Testis (tissue), 3 donors: ENCODE data around the gene SGK2. TPM values are rescaled to one million over a fixed set of nuclear protein-coding genes. Genes with fewer than 3 reads are reported as not detected.

Source experiments
- DNase-seq: peaks from one replicate; pipeline ENCODE4 v3.0.0-alpha.2; 2019
- H3K27ac ChIP-seq, 2 donors: fragments of 200-600 bp; sonication (generic); one replicate each; pipeline ENCODE4 v1.5.1; 2019
- H3K27me3 ChIP-seq: fragments of 200-600 bp; sonication (generic); one replicate; pipeline ENCODE4 v1.5.1; 2019
- H3K36me3 ChIP-seq: fragments of 200-600 bp; sonication (generic); one replicate; pipeline ENCODE4 v1.5.1; 2017; ENCODE audit warnings: low read depth; ENCODE audit errors: missing control alignments
- H3K4me1 ChIP-seq: fragments of 200-600 bp; sonication (generic); one replicate; pipeline ENCODE4 v1.5.1; 2019
- H3K4me3 ChIP-seq, 2 donors: fragments of 200-600 bp; sonication (generic); one replicate each; pipeline ENCODE4 v1.5.1; 2017 to 2019
- H3K9me3 ChIP-seq: fragments of 200-600 bp; sonication (generic); one replicate; pipeline ENCODE4 v1.5.1; 2017
- CTCF ChIP-seq, 3 experiments: fragments of 450-650 bp in 2 of 3; fragments of 200-600 bp in 1 of 3; sonication (generic) in 1 of 3; IDR thresholded peaks; one replicate each; pipeline ENCODE4 v1.5.1; 2016 to 2019; ENCODE audit warnings: antibody characterized with exemption in 3 of 3, mild to moderate bottlenecking in 2 of 3, moderate library complexity in 1 of 3
- POLR2A ChIP-seq: fragments of 450-650 bp; IDR thresholded peaks from one replicate; pipeline ENCODE4 v1.6.1; 2017; ENCODE audit warnings: antibody characterized with exemption, mild to moderate bottlenecking, moderate library complexity
- WGBS, 2 donors: methylation state at CpG; one replicate each; pipeline ENCODE4 v1.1.5; 2018; 5-methylcytosine and 5-hydroxymethylcytosine counted together
- intact Hi-C: fragments of 100-400 bp; cut with DNase I; formaldehyde crosslinking; loops from one replicate; pipeline ENCODE4 v1.15.1; 2023; ENCODE audit warnings: low total_unique reads
- polyA plus RNA-seq: library from polyadenylated mRNA; stranded (reverse); fragments of 350-450 nt; fragmentation: Illumina TruSeq; extraction: RNeasy Lipid Tissue Mini Kit (QIAGEN cat#74804); gene quantifications from one replicate; pipeline ENCODE4 v1.2.3, GENCODE V29; 2014; ENCODE audit warnings: low read depth, low replicate concordance; ENCODE audit not compliant: insufficient read depth
- total RNA-seq, 2 donors: library from RNA; depleted of rRNA; stranded (reverse); fragments of >200 nt; gene quantifications; one replicate each; pipeline ENCODE4 v1.2.3, GENCODE V29; 2016

The SGK2 gene
- total and polyA plus RNA-seq, 3 donors from 2014 or later, result 1.3 to 8.5 (median 6.2) TPM

GRCh38 chr20:43572891-43573290 lies 14.1 kb downstream of the SGK2 start:
- Histone ChIP-seq H3K4me3 (no peak overlapping the region), H3K9me3 (no peaks in the 10 kb centered on the region), H3K4me1 (no peaks in the 10 kb centered on the region), H3K27me3 (no peaks in the 10 kb centered on the region), H3K36me3 (no peaks in the 10 kb centered on the region), H3K27ac (no peak overlapping the region)
- intact Hi-C loops, result no loop called here
- 86 to 95% methylated on average over 4 to 8 of the region's 8 CpGs for WGBS, 2 donors
- DNase-seq, result no peak
- TF ChIP-seq CTCF (IDR thresholded peaks at IDR 0.05) (no peak), POLR2A (no peak)

DNA sequence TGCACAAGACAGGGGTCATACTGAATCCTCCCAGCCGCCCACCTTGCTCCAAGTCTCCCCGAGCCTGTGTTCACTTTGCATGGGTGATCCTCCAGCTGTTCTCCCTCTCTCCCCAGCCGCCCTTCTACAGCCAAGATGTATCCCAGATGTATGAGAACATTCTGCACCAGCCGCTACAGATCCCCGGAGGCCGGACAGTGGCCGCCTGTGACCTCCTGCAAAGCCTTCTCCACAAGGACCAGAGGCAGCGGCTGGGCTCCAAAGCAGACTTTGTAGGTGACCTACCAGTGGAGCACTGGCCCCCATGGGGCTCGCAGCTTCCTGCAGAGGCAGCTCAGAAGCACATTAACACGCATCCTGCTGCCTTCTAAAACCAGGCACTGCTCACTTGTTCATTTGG lies 17.3 kb downstream of the SGK2 start:
- Histone ChIP-seq H3K27ac (no peak overlapping the region), H3K27me3 (no peaks in the 10 kb centered on the region), H3K4me1 (no peaks in the 10 kb centered on the region), H3K4me3 (no peak overlapping the region), H3K36me3 (no peaks in the 10 kb centered on the region), H3K9me3 (no peaks in the 10 kb centered on the region)
- WGBS, 2 donors, result 53 to 55% methylated on average over 10 of the region's 10 CpGs
- TF ChIP-seq POLR2A, result no peak
- TF ChIP-seq CTCF (IDR thresholded peaks at IDR 0.05), result no peak
- peak; percentile 34 for DNase-seq
- intact Hi-C loops, result no loop called here

DNA sequence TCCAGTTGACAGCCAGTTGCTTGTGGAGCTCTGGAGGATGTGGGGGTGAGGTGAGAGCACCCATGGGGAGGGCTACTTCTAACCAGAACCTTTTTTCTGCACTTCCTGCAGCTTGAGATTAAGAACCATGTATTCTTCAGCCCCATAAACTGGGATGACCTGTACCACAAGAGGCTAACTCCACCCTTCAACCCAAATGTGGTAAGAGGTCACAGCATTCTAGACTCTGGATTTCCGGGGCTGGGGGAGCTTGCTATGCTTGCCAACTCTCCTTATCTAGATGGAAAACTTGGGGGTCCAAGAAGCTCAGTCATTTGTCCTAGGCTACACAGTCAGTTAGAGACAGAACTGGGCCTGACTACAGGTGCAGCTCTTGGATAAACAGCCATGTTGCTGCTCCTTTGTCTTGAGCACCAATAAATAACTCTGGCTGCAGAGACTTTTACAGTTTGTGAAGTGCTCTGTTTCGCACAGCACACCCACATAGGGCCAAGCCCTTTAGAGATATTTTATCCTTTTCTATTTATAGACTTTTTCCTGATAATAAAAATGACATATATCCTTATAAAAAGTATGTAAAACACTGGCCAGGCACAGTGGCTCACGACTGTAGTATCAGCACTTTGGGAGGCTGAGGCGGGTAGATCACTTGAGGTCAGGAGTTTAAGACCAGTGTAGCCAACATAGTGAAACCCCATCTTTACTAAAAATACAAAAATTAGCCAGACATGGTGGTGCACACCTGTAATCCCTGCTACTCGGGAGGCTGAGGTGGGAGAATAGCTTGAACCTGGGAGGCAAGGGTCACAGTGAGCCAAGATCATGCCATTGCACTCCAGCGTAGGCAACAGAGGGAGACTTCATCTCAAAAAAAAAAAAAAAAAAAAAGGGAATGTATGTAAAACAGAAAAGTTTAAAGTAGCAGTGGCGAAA lies 21.3 kb downstream of the SGK2 start:
- DNase-seq, result no peak
- Histone ChIP-seq H3K27ac (no peak overlapping the region), H3K27me3 (no peaks in the 10 kb centered on the region), H3K4me3 (no peak overlapping the region), H3K4me1 (peaks cover 7% of the 10 kb centered on the region), H3K9me3 (no peaks in the 10 kb centered on the region), H3K36me3 (no peaks in the 10 kb centered on the region)
- TF ChIP-seq POLR2A (no peak), CTCF (IDR thresholded peaks at IDR 0.05) (no peak)
- intact Hi-C loops, result no loop called here
- 52 to 62% methylated on average over 7 of the region's 7 CpGs for WGBS, 2 donors

GRCh38 chr20:43583133-43583864 lies 24.5 kb downstream of the SGK2 start:
- H3K27ac ChIP-seq, result no peak overlapping the region
- 72% methylated on average over 7 of the region's 7 CpGs for WGBS, 2 donors
- no peaks in the 10 kb centered on the region for H3K27me3 ChIP-seq
- no peak overlapping the region for H3K4me3 ChIP-seq
- H3K9me3 ChIP-seq, result no peaks in the 10 kb centered on the region
- no peak for DNase-seq
- no peaks in the 10 kb centered on the region for H3K36me3 ChIP-seq
- TF ChIP-seq CTCF (IDR thresholded peaks at IDR 0.05) (no peak), POLR2A (no peak)
- intact Hi-C loops, result no loop called here
- peaks cover 15% of the 10 kb centered on the region for H3K4me1 ChIP-seq
